ENCODE measurements around the gene MAGOHB. TPM values are rescaled to one million over a fixed set of nuclear protein-coding genes. Genes with fewer than 3 reads are reported as not detected.

Gene MAGOHB
- total RNA-seq, 1 donor from 2014 or later: 28.8 TPM

GRCh38 chr12:10635306-10635705 lies 21.9 kb upstream of the MAGOHB start:
- ATAC-seq (ENCODE audit: low read depth): no peak
- H3K36me3 Mint-ChIP-seq (ENCODE audit: low read depth): no peaks in the 10 kb centered on the region
- POLR2A ChIA-PET: no interaction called here
- H3K27ac Mint-ChIP-seq: no peak overlapping the region
- DNase-seq: no peak
- no peak overlapping the region for H3K4me3 Mint-ChIP-seq
- TF ChIP-seq CTCF (IDR thresholded peaks at IDR 0.05): no peak
- CTCF ChIA-PET: no interaction called here
- intact Hi-C loops (cut with micrococcal nuclease): no loop called here
- no peaks in the 10 kb centered on the region for H3K4me1 Mint-ChIP-seq
- H3K9me3 Mint-ChIP-seq: no peaks in the 10 kb centered on the region
- peaks cover 4% of the 10 kb centered on the region for H3K27me3 Mint-ChIP-seq

GRCh38 chr12:10634427-10634826 lies 21.0 kb upstream of the MAGOHB start:
- Mint-ChIP-seq H3K4me3 (no peak overlapping the region), H3K36me3 (ENCODE audit: low read depth) (no peaks in the 10 kb centered on the region), H3K9me3 (no peaks in the 10 kb centered on the region), H3K27ac (no peak overlapping the region), H3K4me1 (no peaks in the 10 kb centered on the region), H3K27me3 (peaks cover 8% of the 10 kb centered on the region)
- DNase-seq (no peak), ATAC-seq (ENCODE audit: low read depth) (no peak)
- intact Hi-C loops (cut with micrococcal nuclease): no loop called here
- CTCF ChIA-PET: no interaction called here
- no peak for TF ChIP-seq CTCF (IDR thresholded peaks at IDR 0.05)
- POLR2A ChIA-PET: no interaction called here

GRCh38 chr12:10633541-10633940 lies 20.1 kb upstream of the MAGOHB start:
- no peak for ATAC-seq (ENCODE audit: low read depth)
- H3K4me1 Mint-ChIP-seq: no peaks in the 10 kb centered on the region

GRCh38 chr12:10632226-10632625 lies 18.8 kb upstream of the MAGOHB start:
- Mint-ChIP-seq H3K9me3 (no peaks in the 10 kb centered on the region), H3K27me3 (peaks cover 10% of the 10 kb centered on the region), H3K4me3 (no peak overlapping the region), H3K4me1 (no peaks in the 10 kb centered on the region), H3K36me3 (ENCODE audit: low read depth) (no peaks in the 10 kb centered on the region), H3K27ac (no peak overlapping the region)
- ChIA-PET POLR2A (no interaction called here), CTCF (no interaction called here)
- intact Hi-C loops (cut with micrococcal nuclease): no loop called here
- ATAC-seq (ENCODE audit: low read depth): no peak
- DNase-seq: no peak
- TF ChIP-seq CTCF (IDR thresholded peaks at IDR 0.05): no peak

More at GRCh38 chr12:10633541-10633940, 20.1 kb upstream of the MAGOHB start:
- TF ChIP-seq CTCF (IDR thresholded peaks at IDR 0.05): no peak
- no peak for DNase-seq
- Mint-ChIP-seq H3K36me3 (ENCODE audit: low read depth) (no peaks in the 10 kb centered on the region), H3K9me3 (no peaks in the 10 kb centered on the region), H3K27ac (no peak overlapping the region), H3K27me3 (peaks cover 7% of the 10 kb centered on the region), H3K4me3 (no peak overlapping the region)
- POLR2A ChIA-PET: no interaction called here
- CTCF ChIA-PET: no interaction called here
- intact Hi-C loops (cut with micrococcal nuclease): no loop called here

- DNase-seq (no peak), ATAC-seq (ENCODE audit: low read depth) (no peak)
- Mint-ChIP-seq H3K4me3 (no peak overlapping the region), H3K36me3 (ENCODE audit: low read depth) (no peaks in the 10 kb centered on the region), H3K9me3 (no peaks in the 10 kb centered on the region), H3K4me1 (no peaks in the 10 kb centered on the region), H3K27ac (no peak overlapping the region), H3K27me3 (peaks cover 27% of the 10 kb centered on the region)
- CTCF ChIA-PET: no interaction called here
- POLR2A ChIA-PET: no interaction called here
- intact Hi-C loops (cut with micrococcal nuclease): no loop called here
- no peak for TF ChIP-seq CTCF (IDR thresholded peaks at IDR 0.05)
Measured at GRCh38 chr12:10624605-10625004, 11.2 kb upstream of the MAGOHB start.
